Naive thymus-derived CD4-positive, alpha-beta T cell (primary cell): Measurements from ENCODE around the gene STN1. TPM values are rescaled to one million over a fixed set of nuclear protein-coding genes. Genes with fewer than 3 reads are reported as not detected.

Experiments used
- ATAC-seq: fragments of 150-1000 bp; cut with Tn5 transposase; 2 replicates; pipeline ENCODE4 v1.10.0; 2021; ENCODE audit warnings: mild to moderate bottlenecking, moderate library complexity
- CTCF ChIA-PET: fragments of 350-600 bp; sonication (Branson Sonifier 250); formaldehyde crosslinking; loops from one replicate; lab custom pipeline; 2021; ENCODE audit warnings: antibody characterized with exemption; lab: Charles Lee
- POLR2A ChIA-PET: fragments of 350-600 bp; sonication (Branson Sonifier 250); formaldehyde crosslinking; loops from one replicate; lab custom pipeline; 2021; ENCODE audit warnings: antibody characterized with exemption, inconsistent platforms; lab: Charles Lee
- DNase-seq, 9 donors: peaks; one replicate each; pipeline versions ENCODE4 v3.0.0 to v3.0.0-alpha.2; 2020 to 2022; ENCODE audit warnings: mixed read lengths in 1 of 9
- H3K27ac ChIP-seq: one replicate; pipeline ENCODE4 v1.7.0; 2013; ENCODE audit warnings: mild to moderate bottlenecking, low read depth, low read length, moderate library complexity
- H3K27me3 ChIP-seq, 2 donors: one replicate each; pipeline ENCODE4 v1.7.0; 2013; ENCODE audit warnings: low read length in 2 of 2, mild to moderate bottlenecking in 2 of 2, moderate library complexity in 2 of 2; ENCODE audit not compliant: control insufficient read depth in 2 of 2, insufficient read depth in 2 of 2
- H3K36me3 ChIP-seq, 3 experiments: 1 replicate in 2 of 3; 2 replicates in 1 of 3; pipeline ENCODE4 v1.7.0; 2013; ENCODE audit warnings: low read length in 3 of 3, mild to moderate bottlenecking in 3 of 3, moderate library complexity in 1 of 3; ENCODE audit not compliant: insufficient read depth in 3 of 3, control insufficient read depth in 2 of 3
- H3K4me1 ChIP-seq, 2 donors: one replicate each; pipeline ENCODE4 v1.7.0; 2013; ENCODE audit warnings: low read length in 2 of 2, mild to moderate bottlenecking in 2 of 2, moderate library complexity in 1 of 2; ENCODE audit not compliant: control insufficient read depth in 2 of 2, insufficient read depth in 2 of 2
- H3K4me3 ChIP-seq: 2 replicates; pipeline ENCODE4 v1.7.0; 2013; ENCODE audit warnings: mild to moderate bottlenecking, low read length
- H3K9me3 ChIP-seq, 3 experiments: 1 replicate in 2 of 3; 2 replicates in 1 of 3; pipeline ENCODE4 v1.7.0; 2013; ENCODE audit warnings: low read length in 3 of 3; ENCODE audit not compliant: control insufficient read depth in 2 of 3
- H3K27ac Mint-ChIP-seq, 9 donors: one replicate each; pipeline ENCODE4 v1.8.0; 2020 to 2022; ENCODE audit warnings: mixed read lengths in 9 of 9, mild to moderate bottlenecking in 8 of 9, moderate library complexity in 5 of 9, inconsistent platforms in 2 of 9
- H3K27me3 Mint-ChIP-seq, 5 donors: one replicate each; pipeline ENCODE4 v1.8.0; 2021 to 2022; ENCODE audit warnings: mixed read lengths in 5 of 5, mild to moderate bottlenecking in 1 of 5
- H3K36me3 Mint-ChIP-seq, 5 donors: one replicate each; pipeline ENCODE4 v1.8.0; 2020 to 2022; ENCODE audit warnings: mixed read lengths in 5 of 5, mild to moderate bottlenecking in 3 of 5, inconsistent platforms in 1 of 5
- H3K4me1 Mint-ChIP-seq, 7 donors: one replicate each; pipeline ENCODE4 v1.8.0; 2020 to 2022; ENCODE audit warnings: mixed read lengths in 7 of 7, mild to moderate bottlenecking in 3 of 7, inconsistent platforms in 1 of 7
- H3K4me3 Mint-ChIP-seq, 10 donors: one replicate each; pipeline ENCODE4 v1.8.0; 2020 to 2022; ENCODE audit warnings: mild to moderate bottlenecking in 10 of 10, mixed read lengths in 10 of 10, moderate library complexity in 6 of 10, inconsistent platforms in 2 of 10
- H3K9me3 Mint-ChIP-seq, 11 donors: one replicate each; pipeline ENCODE4 v1.8.0; 2020 to 2022; ENCODE audit warnings: mixed read lengths in 11 of 11, mild to moderate bottlenecking in 4 of 11, inconsistent platforms in 1 of 11, moderate library complexity in 1 of 11
- intact Hi-C, 2 donors: fragments of 100-400 bp; cut with micrococcal nuclease; formaldehyde crosslinking; loops; one replicate each; pipeline ENCODE4 v1.15.1; 2023
- polyA plus RNA-seq, 2 donors: library from polyadenylated mRNA; unstranded; fragments of 300-500 nt; fragmentation: Illumina TruSeq; gene quantifications; one replicate each; pipeline ENCODE4 v1.2.3, GENCODE V29; 2021
- total RNA-seq, 6 experiments: library from RNA in 5 of 6; stranded (reverse) in 5 of 6; gene quantifications; 1 replicate in 5 of 6; 2 replicates in 1 of 6; pipeline ENCODE4 v1.2.3 and lab custom pipeline; 2021 to 2026

The STN1 gene, protein sequence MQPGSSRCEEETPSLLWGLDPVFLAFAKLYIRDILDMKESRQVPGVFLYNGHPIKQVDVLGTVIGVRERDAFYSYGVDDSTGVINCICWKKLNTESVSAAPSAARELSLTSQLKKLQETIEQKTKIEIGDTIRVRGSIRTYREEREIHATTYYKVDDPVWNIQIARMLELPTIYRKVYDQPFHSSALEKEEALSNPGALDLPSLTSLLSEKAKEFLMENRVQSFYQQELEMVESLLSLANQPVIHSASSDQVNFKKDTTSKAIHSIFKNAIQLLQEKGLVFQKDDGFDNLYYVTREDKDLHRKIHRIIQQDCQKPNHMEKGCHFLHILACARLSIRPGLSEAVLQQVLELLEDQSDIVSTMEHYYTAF
- total RNA-seq (10 to 100 TPM; 28.8 to 42.6 (median 34.8) TPM), polyA plus RNA-seq (10 to 100 TPM; 71.5 to 83.7 TPM), total RNA-seq (lab: John Stamatoyannopoulos, UW) (17.8 reads per million, percentile 48 among the genes with 10 or more reads in this experiment)

- Mint-ChIP-seq H3K4me1 (peaks cover 15 to 44% (median 38%) of the 10 kb centered on the region in 7 donors), H3K4me3 (peak within 1 kb of the TSS; percentile 88 to 99 (median 97)), H3K9me3 (peaks cover 0 to 15% (median 6%) of the 10 kb centered on the region in 11 donors), H3K27me3 (no peaks in the 10 kb centered on the region), H3K36me3 (peaks cover 0 to 23% (median 18%) of the 10 kb centered on the region in 5 donors), H3K27ac (peak within 1 kb of the TSS; percentile 95 to 99 (median 97))
- DNase-seq: peak; percentile 81 to 95 (median 94)
- no peaks in the 10 kb centered on the region for H3K27me3 ChIP-seq
- peak within 1 kb of the TSS; percentile 89 for H3K4me3 ChIP-seq
- intact Hi-C loops: loop anchor here (1.0 to 10.0 kb wide), 15 partner anchors 10 to 1413 kb away; partner anchors contain the start of genes CFAP43 (in 2 of the 2), GSTO2 (in 2 of the 2), SLK (in 2 of the 2) and TAF5 (in 2 of the 2)
- POLR2A ChIA-PET: interaction anchor here (0.9 to 3.6 kb wide), 4 partner anchors 10 to 204 kb away, joined by 3 to 26 read pairs (median 10); partner anchors contain the start of gene SFR1
- H3K36me3 ChIP-seq: no peaks in the 10 kb centered on the region
- CTCF ChIA-PET: no interaction called here
- peaks cover 28 to 31% of the 10 kb centered on the region in 2 donors for H3K4me1 ChIP-seq
- H3K9me3 ChIP-seq: peaks cover 0 to 9% (median 0%) of the 10 kb centered on the region in 3 experiments
- ATAC-seq: peak; percentile 97
- H3K27ac ChIP-seq: peak within 1 kb of the TSS; percentile 79
Measured at GRCh38 chr10:103918053-103918846, at the start of gene STN1. Gene STN1 (minus strand): TSS chr10:103918184. CDS start chr10:103917594, 590 bp downstream.

- Mint-ChIP-seq H3K4me1 (peaks cover 24 to 63% (median 51%) of the 10 kb centered on the region in 7 donors), H3K27me3 (no peaks in the 10 kb centered on the region), H3K4me3 (peak overlapping the region; percentile 93 to 100 (median 98)), H3K9me3 (no peaks in the 10 kb centered on the region), H3K27ac (peak overlapping the region; percentile 87 to 95 (median 91)), H3K36me3 (peaks cover 0 to 10% (median under 1%) of the 10 kb centered on the region in 5 donors)
- Histone ChIP-seq H3K4me1 (peaks cover 3 to 14% of the 10 kb centered on the region in 2 donors), H3K27me3 (no peaks in the 10 kb centered on the region), H3K36me3 (peaks cover 0 to 5% (median 0%) of the 10 kb centered on the region in 3 experiments), H3K4me3 (peak overlapping the region; percentile 81), H3K9me3 (no peaks in the 10 kb centered on the region), H3K27ac (peak overlapping the region; percentile 78)
- POLR2A ChIA-PET: interaction anchor here (0.8 to 3.4 kb wide), 9 partner anchors 9 to 383 kb away, joined by 3 to 16 read pairs (median 4); partner anchors contain the start of gene SFR1
- DNase-seq (peak in 8 of 9 donors; percentile 8 to 67 (median 16)), ATAC-seq (peak; percentile 36)
- intact Hi-C loops: loop anchor here (1.0 to 2.0 kb wide), 8 partner anchors 9 to 383 kb away; partner anchors contain the start of gene STN1 (in 2 of the 2)
- CTCF ChIA-PET: interaction anchor here (0.9 to 2.4 kb wide), 2 partner anchors 80 to 154 kb away, joined by 3 to 7 read pairs; partner anchors contain the start of gene SFR1
Measured at GRCh38 chr10:103967448-103968071, 49.6 kb upstream of the STN1 start.

- Histone ChIP-seq H3K36me3 (peaks cover 0 to 5% (median 0%) of the 10 kb centered on the region in 3 experiments), H3K9me3 (no peaks in the 10 kb centered on the region), H3K4me1 (peaks cover 3 to 11% of the 10 kb centered on the region in 2 donors), H3K27ac (peak within 1 kb of the TSS; percentile 78), H3K4me3 (peak within 1 kb of the TSS; percentile 81), H3K27me3 (no peaks in the 10 kb centered on the region)
- CTCF ChIA-PET: interaction anchor here (2.4 kb wide), 1 partner anchor 155 kb away, joined by 7 read pairs; the partner anchor contains the start of gene SFR1
- peaks cover 17 to 56% (median 44%) of the 10 kb centered on the region in 7 donors for H3K4me1 Mint-ChIP-seq
- DNase-seq (peak; percentile 74 to 93 (median 87)), ATAC-seq (peak; percentile 96)
- H3K4me3 Mint-ChIP-seq: peak within 1 kb of the TSS; percentile 93 to 100 (median 98)
- H3K36me3 Mint-ChIP-seq: peaks cover 0 to 7% (median 0%) of the 10 kb centered on the region in 5 donors
- intact Hi-C loops: loop anchor here (1.0 to 2.0 kb wide), 6 partner anchors 49 to 383 kb away; partner anchors contain the start of gene STN1 (in 2 of the 2)
- POLR2A ChIA-PET: interaction anchor here (0.5 to 3.4 kb wide), 11 partner anchors 10 to 383 kb away, joined by 3 to 16 read pairs (median 4); partner anchors contain the start of gene SFR1
- no peaks in the 10 kb centered on the region for H3K9me3 Mint-ChIP-seq
- peak within 1 kb of the TSS; percentile 91 to 96 (median 94) for H3K27ac Mint-ChIP-seq
- H3K27me3 Mint-ChIP-seq: no peaks in the 10 kb centered on the region
Measured at GRCh38 chr10:103966671-103967447, 48.9 kb upstream of the STN1 start, which contains the start of gene SLK. Gene SLK (plus strand): TSS chr10:103967140. CDS start chr10:103967746, 606 bp downstream.

DNA sequence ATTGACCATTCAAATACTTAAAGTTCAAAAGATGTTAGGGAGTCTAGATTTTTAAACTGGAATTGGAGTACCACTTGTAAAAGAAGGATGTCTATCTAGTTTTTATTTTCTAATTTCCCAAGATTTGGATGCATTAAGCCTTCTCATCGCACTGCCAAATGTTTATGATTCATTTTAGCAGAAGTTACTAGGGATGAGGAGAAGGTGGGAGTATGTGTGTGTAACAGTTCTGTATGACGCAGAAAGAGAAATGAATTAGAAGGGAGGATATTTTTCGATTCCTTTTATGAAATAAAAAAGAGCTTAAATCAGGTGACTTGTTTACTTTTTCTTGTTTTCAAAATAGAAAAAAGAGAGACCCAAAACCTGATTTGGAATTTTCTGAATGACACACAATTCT lies 42.1 kb upstream of the STN1 start:
- no peaks in the 10 kb centered on the region for H3K27me3 ChIP-seq
- peaks cover 0 to 5% (median 0%) of the 10 kb centered on the region in 7 donors for H3K4me1 Mint-ChIP-seq
- no peak for ATAC-seq

DNA sequence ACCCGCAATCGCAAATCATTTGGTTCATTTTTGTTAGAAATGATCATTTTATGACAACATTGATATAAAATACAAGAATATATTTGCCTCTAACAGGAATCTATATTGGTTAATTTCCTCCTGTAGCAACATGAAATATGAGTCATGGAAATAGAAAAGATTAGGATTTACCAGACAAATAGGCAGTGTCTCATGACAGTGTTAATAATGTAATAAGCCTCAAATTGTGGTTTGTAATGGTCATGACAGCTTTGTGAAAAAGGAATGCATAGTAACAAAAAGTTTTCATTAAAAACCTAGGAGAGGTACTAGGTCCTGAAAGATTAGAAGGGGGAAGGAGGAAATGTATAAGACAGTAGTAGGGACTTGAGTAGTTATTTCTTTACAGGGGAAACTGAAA lies 41.0 kb upstream of the STN1 start:
- intact Hi-C loops: no loop called here
- Histone ChIP-seq H3K4me3 (no peak overlapping the region), H3K9me3 (no peaks in the 10 kb centered on the region), H3K27me3 (no peaks in the 10 kb centered on the region), H3K4me1 (no peaks in the 10 kb centered on the region), H3K27ac (no peak overlapping the region), H3K36me3 (no peaks in the 10 kb centered on the region)
- CTCF ChIA-PET: no interaction called here
- no peak overlapping the region for H3K27ac Mint-ChIP-seq
- H3K36me3 Mint-ChIP-seq: peaks cover 0 to 4% (median 0%) of the 10 kb centered on the region in 5 donors
- no peak overlapping the region for H3K4me3 Mint-ChIP-seq
- peaks cover 0 to 46% (median 0%) of the 10 kb centered on the region in 5 donors for H3K27me3 Mint-ChIP-seq
- ATAC-seq (no peak), DNase-seq (no peak)
- H3K4me1 Mint-ChIP-seq: peaks cover 0 to 2% (median 0%) of the 10 kb centered on the region in 7 donors
- H3K9me3 Mint-ChIP-seq: peaks cover 0 to 7% (median 0%) of the 10 kb centered on the region in 11 donors
- POLR2A ChIA-PET: interaction anchor here (1.6 kb wide), 1 partner anchor 24 kb away, joined by 4 read pairs; no protein-coding TSS in a partner anchor

More for the DNA sequence above, 42.1 kb upstream of the STN1 start:
- CTCF ChIA-PET: no interaction called here
- no peaks in the 10 kb centered on the region for H3K4me1 ChIP-seq
- intact Hi-C loops: no loop called here
- no peak overlapping the region for H3K4me3 Mint-ChIP-seq
- no peak for DNase-seq
- H3K36me3 ChIP-seq: no peaks in the 10 kb centered on the region
- H3K27ac ChIP-seq: no peak overlapping the region
- peaks cover 0 to 3% (median 0%) of the 10 kb centered on the region in 5 donors for H3K36me3 Mint-ChIP-seq
- peaks cover 0 to 3% (median 0%) of the 10 kb centered on the region in 11 donors for H3K9me3 Mint-ChIP-seq
- no peak overlapping the region for H3K27ac Mint-ChIP-seq
- no peaks in the 10 kb centered on the region for H3K9me3 ChIP-seq
- H3K27me3 Mint-ChIP-seq: peaks cover 0 to 40% (median 0%) of the 10 kb centered on the region in 5 donors
- H3K4me3 ChIP-seq: no peak overlapping the region
- POLR2A ChIA-PET: no interaction called here
